BE2C (cell line): ENCODE data around the gene CSHL1. TPM values are rescaled to one million over a fixed set of nuclear protein-coding genes. Genes with fewer than 3 reads are reported as not detected.

Experiments
- DNase-seq: peaks from one replicate; pipeline ENCODE4 v3.0.0-alpha.2; 2020
- H3K27me3 ChIP-seq: fragments of 250-450 bp; sonication (Bioruptor Pico); 2 replicates; pipeline ENCODE4 v1.5.1; 2020; ENCODE audit warnings: mild to moderate bottlenecking
- H3K36me3 ChIP-seq: fragments of 250-450 bp; sonication (Bioruptor Pico); 2 replicates; pipeline ENCODE4 v1.5.1; 2020; ENCODE audit warnings: mild to moderate bottlenecking
- H3K4me1 ChIP-seq: fragments of 250-450 bp; sonication (Bioruptor Pico); 2 replicates; pipeline ENCODE4 v1.5.1; 2020
- H3K4me3 ChIP-seq: 2 replicates; pipeline ENCODE4 v1.5.1; 2011; ENCODE audit warnings: low read depth, low read length
- H3K9me3 ChIP-seq: fragments of 250-450 bp; sonication (Bioruptor Pico); 2 replicates; pipeline ENCODE4 v1.5.1; 2020
- polyA plus RNA-seq: library from polyadenylated mRNA; unstranded; fragments of >200 nt; gene quantifications from one replicate; pipeline ENCODE4 v1.2.1, GENCODE V29; 2012; ENCODE audit warnings: low read depth, missing spikeins; ENCODE audit not compliant: insufficient read length, insufficient read depth
- TF ChIP-seq, protein P1 (sequence below): IDR thresholded peaks from 2 replicates; pipeline ENCODE4 v1.5.1; 2012; ENCODE audit warnings: mild to moderate bottlenecking, low read depth, low read length

The CSHL1 gene
- not detected for polyA plus RNA-seq

DNA sequence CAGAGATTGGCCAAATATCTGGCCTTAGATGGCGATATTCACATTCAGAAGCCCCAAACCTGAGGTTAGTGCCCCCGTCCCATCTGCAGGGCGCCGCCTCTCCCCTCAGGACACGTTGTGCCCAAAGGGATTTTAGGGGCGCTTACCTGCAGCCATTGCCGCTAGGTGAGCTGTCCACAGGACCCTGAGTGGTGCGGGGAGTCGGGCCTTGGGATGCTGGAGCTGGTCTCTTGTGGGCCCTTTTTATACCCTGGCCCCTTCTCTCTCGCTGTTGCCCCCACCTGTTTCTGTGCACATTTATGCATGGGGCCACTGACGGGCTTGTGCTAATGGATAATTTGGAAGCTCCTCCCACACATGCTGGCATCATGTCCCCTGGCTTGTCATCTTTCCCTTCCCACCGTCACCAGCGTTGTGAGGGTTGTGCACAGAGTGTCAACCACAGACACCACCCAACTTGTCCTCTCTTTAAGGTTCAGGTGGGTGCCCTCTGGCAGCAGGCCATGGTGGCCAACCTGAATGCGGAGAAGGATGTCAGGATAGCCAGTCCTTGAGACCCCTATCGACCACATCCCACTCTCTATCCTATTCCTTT, at the start of gene CSHL1:
Gene CSHL1, minus strand, starts transcription at position 218 of the 595 bp plus-strand sequence. Its CDS starts 62 bp downstream, at position 156.
- Histone ChIP-seq H3K9me3 (no peaks in the 10 kb centered on the region), H3K4me3 (no peak within 1 kb of the TSS)

DNA sequence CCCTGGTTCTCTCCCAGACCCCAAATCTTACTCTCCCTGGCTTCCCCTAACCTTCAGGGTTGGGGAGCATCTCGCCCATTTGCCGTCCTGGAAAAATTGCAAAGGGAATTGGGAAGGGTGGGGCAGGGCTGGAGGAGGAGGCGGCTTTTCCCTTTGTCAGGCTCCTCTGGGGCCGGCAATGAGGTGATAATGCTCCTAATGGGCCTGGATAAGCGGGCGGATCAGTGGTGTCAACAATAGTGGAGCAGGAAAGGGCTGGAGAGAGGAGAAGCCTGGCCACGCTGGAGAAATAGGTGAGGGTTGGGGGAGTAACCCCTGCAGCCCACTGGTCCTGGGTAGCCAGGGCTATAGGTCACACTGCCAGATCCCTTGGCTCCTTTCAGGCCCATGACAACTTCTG, 49.4 kb upstream of the CSHL1 start:
- TF ChIP-seq, protein P1, sequence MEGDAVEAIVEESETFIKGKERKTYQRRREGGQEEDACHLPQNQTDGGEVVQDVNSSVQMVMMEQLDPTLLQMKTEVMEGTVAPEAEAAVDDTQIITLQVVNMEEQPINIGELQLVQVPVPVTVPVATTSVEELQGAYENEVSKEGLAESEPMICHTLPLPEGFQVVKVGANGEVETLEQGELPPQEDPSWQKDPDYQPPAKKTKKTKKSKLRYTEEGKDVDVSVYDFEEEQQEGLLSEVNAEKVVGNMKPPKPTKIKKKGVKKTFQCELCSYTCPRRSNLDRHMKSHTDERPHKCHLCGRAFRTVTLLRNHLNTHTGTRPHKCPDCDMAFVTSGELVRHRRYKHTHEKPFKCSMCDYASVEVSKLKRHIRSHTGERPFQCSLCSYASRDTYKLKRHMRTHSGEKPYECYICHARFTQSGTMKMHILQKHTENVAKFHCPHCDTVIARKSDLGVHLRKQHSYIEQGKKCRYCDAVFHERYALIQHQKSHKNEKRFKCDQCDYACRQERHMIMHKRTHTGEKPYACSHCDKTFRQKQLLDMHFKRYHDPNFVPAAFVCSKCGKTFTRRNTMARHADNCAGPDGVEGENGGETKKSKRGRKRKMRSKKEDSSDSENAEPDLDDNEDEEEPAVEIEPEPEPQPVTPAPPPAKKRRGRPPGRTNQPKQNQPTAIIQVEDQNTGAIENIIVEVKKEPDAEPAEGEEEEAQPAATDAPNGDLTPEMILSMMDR, result no peak
- Histone ChIP-seq H3K36me3 (no peaks in the 10 kb centered on the region), H3K4me3 (no peak overlapping the region), H3K9me3 (no peaks in the 10 kb centered on the region), H3K27me3 (no peaks in the 10 kb centered on the region), H3K4me1 (peaks cover 3% of the 10 kb centered on the region; the same call in 1 of the 2 replicates)
- no peak for DNase-seq

More for the DNA sequence above, at the start of gene CSHL1:
- DNase-seq, result no peak
- TF ChIP-seq, protein P1, result no peak
- Histone ChIP-seq H3K4me1 (no peaks in the 10 kb centered on the region), H3K36me3 (no peaks in the 10 kb centered on the region), H3K27me3 (no peaks in the 10 kb centered on the region)

DNA sequence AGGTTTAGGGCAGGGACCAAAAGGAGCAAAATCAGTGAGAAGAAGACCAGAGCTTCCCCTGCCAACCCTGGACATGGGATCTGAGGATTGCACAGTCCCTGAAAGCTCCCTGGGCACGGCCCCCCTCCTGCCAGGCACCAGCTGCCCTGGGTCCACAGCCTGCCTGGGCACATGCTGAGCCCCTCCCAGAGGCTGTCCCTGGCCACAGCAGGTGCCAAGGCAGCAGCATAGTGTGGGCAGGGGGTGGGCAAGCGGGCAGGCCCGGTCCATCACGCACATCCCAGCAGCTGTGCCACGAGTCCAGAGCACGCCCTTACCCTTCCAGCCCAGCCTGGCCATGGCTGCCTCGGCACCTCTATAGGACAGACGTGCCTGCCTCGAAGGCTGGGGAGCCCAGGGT, 48.9 kb upstream of the CSHL1 start:
- Histone ChIP-seq H3K4me1 (peaks cover 3% of the 10 kb centered on the region; the same call in 1 of the 2 replicates), H3K4me3 (no peak overlapping the region), H3K36me3 (no peaks in the 10 kb centered on the region), H3K9me3 (no peaks in the 10 kb centered on the region), H3K27me3 (no peaks in the 10 kb centered on the region)
- DNase-seq, result no peak
- TF ChIP-seq, protein P1, result no peak

GRCh38 chr17:63956296-63956920, 45.4 kb upstream of the CSHL1 start:
- TF ChIP-seq, protein P1, result no peak
- no peak overlapping the region for H3K4me3 ChIP-seq
- H3K9me3 ChIP-seq, result no peaks in the 10 kb centered on the region
- H3K4me1 ChIP-seq, result no peaks in the 10 kb centered on the region
- no peaks in the 10 kb centered on the region for H3K27me3 ChIP-seq
- no peak for DNase-seq
- no peaks in the 10 kb centered on the region for H3K36me3 ChIP-seq

- DNase-seq, result no peak
- Histone ChIP-seq H3K36me3 (no peaks in the 10 kb centered on the region), H3K4me1 (no peaks in the 10 kb centered on the region), H3K9me3 (no peaks in the 10 kb centered on the region), H3K4me3 (no peak overlapping the region), H3K27me3 (no peaks in the 10 kb centered on the region)
- TF ChIP-seq, protein P1, result no peak
These were observed 44.7 kb upstream of the CSHL1 start for GRCh38 chr17:63955791-63956190.

DNA sequence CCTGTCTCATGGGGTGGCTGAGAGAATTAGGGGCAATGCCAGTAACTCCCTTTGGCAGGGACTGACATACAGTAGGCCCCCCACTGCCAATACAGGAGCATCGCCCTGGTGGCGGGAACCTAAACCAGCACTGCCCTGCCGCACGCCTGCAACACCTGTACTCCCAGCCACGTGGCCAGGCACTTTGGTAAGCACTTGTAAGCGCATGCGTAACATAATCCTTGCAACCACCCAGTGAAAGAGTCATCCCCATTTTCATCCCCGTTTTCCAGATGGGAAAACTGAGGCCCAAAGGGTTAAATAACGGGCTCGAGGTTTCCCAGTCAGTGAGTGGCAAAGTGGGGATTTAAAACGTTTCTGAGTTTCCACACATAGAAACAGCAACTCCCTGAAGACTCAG, 44.2 kb upstream of the CSHL1 start:
- Histone ChIP-seq H3K9me3 (no peaks in the 10 kb centered on the region), H3K27me3 (no peaks in the 10 kb centered on the region), H3K4me1 (no peaks in the 10 kb centered on the region), H3K36me3 (no peaks in the 10 kb centered on the region), H3K4me3 (no peak overlapping the region)
- DNase-seq, result no peak
- TF ChIP-seq, protein P1, result no peak
